OCI-LY1 (cell line): ENCODE data around the gene RTKN.
A peak's percentile ranks its signal among the peaks of the same experiment; 100 is the strongest.

ENCODE experiments used
- H2AFZ ChIP-seq: fragments of 200-600 bp; sonication (generic), shearing (Covaris generic); 2 replicates; pipeline ENCODE4 v1.6.0; 2014; ENCODE audit warnings: antibody characterized with exemption, mild to moderate bottlenecking, low read length
- H3F3A ChIP-seq: fragments of 200-600 bp; sonication (generic), shearing (Covaris generic); 2 replicates; pipeline ENCODE4 v1.6.0; 2014; ENCODE audit warnings: mild to moderate bottlenecking, antibody characterized with exemption, low read length, moderate library complexity; ENCODE audit not compliant: insufficient read depth
- H3K27ac ChIP-seq: fragments of 200-600 bp; sonication (generic); 2 replicates; pipeline ENCODE4 v1.5.1; 2014; ENCODE audit warnings: low read length, mixed run types, mild to moderate bottlenecking, low read depth; ENCODE audit not compliant: poor library complexity, severe bottlenecking
- H3K27me3 ChIP-seq: fragments of 200-600 bp; sonication (generic); 2 replicates; pipeline ENCODE4 v1.6.0; 2014; ENCODE audit warnings: antibody characterized with exemption, mild to moderate bottlenecking, low read length, moderate library complexity; ENCODE audit not compliant: insufficient read depth
- H3K36me3 ChIP-seq: fragments of 200-600 bp; sonication (generic); 2 replicates; pipeline ENCODE4 v1.6.1; 2014; ENCODE audit warnings: mild to moderate bottlenecking, antibody characterized with exemption, low read length, moderate library complexity, mixed read lengths; ENCODE audit not compliant: insufficient read depth
- H3K4me1 ChIP-seq: fragments of 200-600 bp; sonication (generic); 2 replicates; pipeline ENCODE4 v1.5.1; 2014; ENCODE audit warnings: mild to moderate bottlenecking, low read length, moderate library complexity; ENCODE audit not compliant: insufficient read depth, severe bottlenecking
- H3K4me2 ChIP-seq: fragments of 200-600 bp; sonication (generic), shearing (Covaris generic); 2 replicates; pipeline ENCODE4 v1.6.1; 2014; ENCODE audit warnings: low read length
- H3K4me3 ChIP-seq: fragments of 200-600 bp; sonication (generic); 2 replicates; pipeline ENCODE4 v1.5.1; 2014; ENCODE audit warnings: low read length, low read depth, mild to moderate bottlenecking, mixed read lengths; ENCODE audit not compliant: poor library complexity, severe bottlenecking
- H3K79me2 ChIP-seq: fragments of 200-600 bp; shearing (Covaris generic); 2 replicates; pipeline ENCODE4 v1.6.1; 2016; ENCODE audit warnings: mixed run types, low read length, mixed read lengths; ENCODE audit not compliant: insufficient read depth
- H3K9ac ChIP-seq: fragments of 200-600 bp; sonication (generic), shearing (Covaris generic); 2 replicates; pipeline ENCODE4 v1.6.1; 2014; ENCODE audit warnings: mild to moderate bottlenecking, low read length, mixed read lengths
- H3K9me2 ChIP-seq: fragments of 200-600 bp; sonication (generic), shearing (Covaris generic); 2 replicates; pipeline ENCODE4 v1.6.1; 2014; ENCODE audit warnings: low read depth, mild to moderate bottlenecking, low read length, mixed read lengths
- H3K9me3 ChIP-seq: fragments of 200-600 bp; shearing (Covaris generic); 2 replicates; pipeline ENCODE4 v1.6.1; 2014; ENCODE audit warnings: low read length, mixed read lengths
- H4K20me1 ChIP-seq: fragments of 200-600 bp; sonication (generic), shearing (Covaris generic); 2 replicates; pipeline ENCODE4 v1.6.0; 2016; ENCODE audit warnings: mild to moderate bottlenecking, low read length; ENCODE audit not compliant: insufficient read depth
- CTCF ChIP-seq: fragments of 200-600 bp; sonication (generic), shearing (Covaris generic); IDR thresholded peaks from 2 replicates; pipeline ENCODE4 v1.5.1; 2017; ENCODE audit warnings: mild to moderate bottlenecking, antibody characterized with exemption, low read length, moderate library complexity, mixed read lengths
- EZH2 ChIP-seq: fragments of 200-600 bp; sonication (generic), shearing (Covaris generic); IDR thresholded peaks from 2 replicates; pipeline ENCODE4 v1.8.0; 2017; ENCODE audit warnings: borderline replicate concordance, mixed run types, mild to moderate bottlenecking, antibody characterized with exemption, low read length, moderate library complexity, mixed read lengths

RTKN gene

GRCh38 chr2:74441170-74441689, 507 bp downstream of the RTKN start:
- Histone ChIP-seq H2AFZ (no peak overlapping the region), H3K36me3 (no peaks in the 10 kb centered on the region), H3K4me1 (peaks cover 25% of the 10 kb centered on the region), H3F3A (no peaks in the 10 kb centered on the region), H4K20me1 (no peaks in the 10 kb centered on the region), H3K9me3 (no peaks in the 10 kb centered on the region), H3K79me2 (no peaks in the 10 kb centered on the region), H3K4me2 (peak overlapping the region; percentile 43), H3K9ac (no peak overlapping the region), H3K27ac (no peak overlapping the region), H3K9me2 (no peaks in the 10 kb centered on the region), H3K4me3 (peak overlapping the region; percentile 32), H3K27me3 (peaks cover 12% of the 10 kb centered on the region; the same call in 1 of the 2 replicates)
- TF ChIP-seq CTCF = no peak
- TF ChIP-seq EZH2 = no peak

DNA sequence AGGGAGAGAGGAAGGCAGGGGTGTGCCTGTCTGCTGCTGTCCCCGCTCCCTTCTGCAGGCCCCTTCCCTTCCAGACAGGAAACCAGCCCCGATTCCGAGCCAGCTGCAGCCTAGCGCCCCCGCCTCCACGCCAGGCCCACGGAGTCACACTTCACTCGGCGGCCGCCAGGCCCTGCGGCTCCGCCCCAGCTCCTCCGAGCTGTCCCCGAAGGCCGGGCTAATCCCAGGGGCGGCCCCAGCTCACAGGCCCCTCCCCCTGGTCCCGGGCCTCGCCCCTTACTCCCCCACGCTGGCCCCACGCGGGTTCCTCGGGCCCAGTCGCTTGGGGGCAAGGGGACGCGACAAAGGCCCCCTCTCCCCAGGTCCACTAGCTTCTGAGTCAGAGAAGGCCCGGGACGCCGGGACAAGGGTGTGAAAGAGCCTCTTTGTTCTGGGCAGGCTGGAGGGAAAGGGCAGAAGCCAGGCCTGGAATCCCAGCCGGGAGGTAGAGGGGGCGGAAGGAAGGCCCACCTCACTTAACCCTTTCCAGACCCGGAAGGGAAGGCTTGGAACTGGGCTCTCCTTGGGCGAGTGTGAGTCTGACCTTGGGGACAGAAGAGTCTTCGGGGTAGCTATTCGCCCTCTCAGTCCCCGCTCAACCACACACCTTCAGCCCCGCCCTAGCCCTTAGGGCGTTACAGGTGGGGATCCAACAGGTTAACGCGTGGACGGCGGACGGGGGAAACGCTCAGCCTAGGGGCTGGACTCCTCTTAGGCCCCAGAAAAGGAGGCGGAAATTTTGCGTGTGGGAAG, 1.2 kb downstream of the RTKN start:
- Histone ChIP-seq H3K9me3 (no peaks in the 10 kb centered on the region), H3K4me2 (peak overlapping the region; percentile 25; the same call in 1 of the 2 replicates), H3K27me3 (peaks cover 12% of the 10 kb centered on the region; the same call in 1 of the 2 replicates), H3K9ac (no peak overlapping the region), H4K20me1 (no peaks in the 10 kb centered on the region), H3K9me2 (no peaks in the 10 kb centered on the region), H3K4me3 (no peak overlapping the region), H2AFZ (no peak overlapping the region), H3K27ac (no peak overlapping the region), H3K79me2 (no peaks in the 10 kb centered on the region), H3K36me3 (no peaks in the 10 kb centered on the region), H3F3A (no peaks in the 10 kb centered on the region), H3K4me1 (peaks cover 25% of the 10 kb centered on the region)
- TF ChIP-seq EZH2 = no peak
- no peak; the same call in 1 of the 2 replicates for TF ChIP-seq CTCF

DNA sequence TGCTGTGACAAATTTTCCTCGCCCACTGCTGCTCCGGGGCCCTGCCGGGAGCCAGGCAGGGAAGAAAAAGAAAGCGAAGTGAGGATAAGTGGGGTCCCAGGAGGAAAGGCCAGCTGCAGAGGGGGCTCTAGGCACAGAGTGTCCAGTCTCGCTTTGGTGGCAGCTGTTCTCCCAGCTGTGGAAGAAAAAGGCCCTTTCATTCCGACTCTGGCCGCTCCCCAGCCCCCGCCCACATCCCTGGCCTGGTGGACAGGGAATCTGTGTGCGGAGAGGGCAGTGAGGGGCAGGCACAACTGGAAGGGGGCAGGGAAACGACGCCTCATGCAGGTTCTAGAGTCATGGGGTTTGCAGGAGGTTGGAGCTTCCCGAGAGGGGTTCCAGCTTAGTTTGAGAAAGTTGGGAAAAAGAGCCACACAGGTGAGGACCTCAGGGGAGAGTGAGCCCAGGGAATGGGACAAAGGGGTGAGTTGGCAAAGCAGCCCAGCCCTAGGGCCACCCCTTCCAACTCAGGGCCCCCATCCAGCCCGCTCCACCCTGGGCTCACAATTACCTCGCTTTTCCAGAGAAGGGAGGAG, 1.8 kb downstream of the RTKN start:
- Histone ChIP-seq H3F3A (no peaks in the 10 kb centered on the region), H3K4me2 (peak overlapping the region; percentile 25; the same call in 1 of the 2 replicates), H3K9me3 (no peaks in the 10 kb centered on the region), H2AFZ (no peak overlapping the region), H3K79me2 (no peaks in the 10 kb centered on the region), H3K4me1 (peaks cover 25% of the 10 kb centered on the region), H3K4me3 (no peak overlapping the region), H3K9me2 (no peaks in the 10 kb centered on the region), H4K20me1 (no peaks in the 10 kb centered on the region), H3K27me3 (peaks cover 12% of the 10 kb centered on the region; the same call in 1 of the 2 replicates), H3K36me3 (no peaks in the 10 kb centered on the region), H3K27ac (no peak overlapping the region), H3K9ac (no peak overlapping the region)
- TF ChIP-seq CTCF = no peak
- TF ChIP-seq EZH2 = no peak
